RCC 7860 (cell line): ENCODE results near the gene ABHD6.
"Not testable (repeated sequence)": the region's sequence is repeated elsewhere in the genome, so short reads cannot be mapped to it uniquely, and the experiment has no call there.

Experiments
- DNase-seq: peaks from one replicate; pipeline ENCODE4 v3.0.0-alpha.2; 2015; ENCODE audit warnings: low spot score
- FAIRE-seq: peaks from 2 replicates; lab custom pipeline; 2012; peaks lifted over from hg19 to GRCh38; lab: Jason Lieb, UNC

The ABHD6 gene

DNA sequence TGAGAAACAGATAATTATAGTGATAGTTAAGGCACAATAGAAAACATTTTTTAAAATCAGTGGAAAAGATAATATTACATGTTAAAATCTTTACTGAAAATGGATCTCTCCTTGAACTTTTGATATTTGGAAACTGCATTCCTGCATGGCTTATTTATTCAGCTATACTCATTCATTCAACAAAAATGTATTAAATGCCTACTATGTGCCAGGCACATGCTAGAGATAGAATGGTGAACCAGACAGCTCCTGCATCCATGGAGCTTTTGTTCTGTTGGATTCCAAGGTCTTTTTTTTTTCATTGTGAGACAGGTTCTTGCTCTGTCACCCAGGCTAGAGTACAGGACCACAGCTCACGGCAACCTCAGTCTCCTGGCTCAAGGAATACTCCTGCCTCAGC is 99.6 kb downstream of the ABHD6 start:
- DNase-seq, result no peak
- FAIRE-seq, result no peak

DNA sequence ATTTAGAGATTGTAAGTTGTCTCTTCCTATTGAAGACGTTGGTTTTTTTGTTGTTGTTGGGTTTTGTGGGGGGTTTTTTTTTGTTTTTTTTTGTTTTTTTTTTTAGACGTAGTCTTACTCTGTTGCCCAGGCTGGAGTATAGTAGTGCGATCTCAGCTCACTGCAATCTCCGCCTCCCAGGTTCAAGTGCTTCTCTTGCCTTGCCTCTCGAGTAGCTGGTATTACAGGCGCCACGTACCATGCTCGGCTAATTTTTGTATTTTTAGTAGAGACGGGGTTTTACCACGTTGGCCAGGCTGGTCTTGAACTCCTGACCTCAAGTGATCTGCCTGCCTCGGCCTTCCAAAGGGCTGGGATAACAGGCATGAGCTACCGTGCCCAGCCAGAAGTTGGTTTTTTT is 101.6 kb downstream of the ABHD6 start:
- not testable (repeated sequence) for DNase-seq, FAIRE-seq

DNA sequence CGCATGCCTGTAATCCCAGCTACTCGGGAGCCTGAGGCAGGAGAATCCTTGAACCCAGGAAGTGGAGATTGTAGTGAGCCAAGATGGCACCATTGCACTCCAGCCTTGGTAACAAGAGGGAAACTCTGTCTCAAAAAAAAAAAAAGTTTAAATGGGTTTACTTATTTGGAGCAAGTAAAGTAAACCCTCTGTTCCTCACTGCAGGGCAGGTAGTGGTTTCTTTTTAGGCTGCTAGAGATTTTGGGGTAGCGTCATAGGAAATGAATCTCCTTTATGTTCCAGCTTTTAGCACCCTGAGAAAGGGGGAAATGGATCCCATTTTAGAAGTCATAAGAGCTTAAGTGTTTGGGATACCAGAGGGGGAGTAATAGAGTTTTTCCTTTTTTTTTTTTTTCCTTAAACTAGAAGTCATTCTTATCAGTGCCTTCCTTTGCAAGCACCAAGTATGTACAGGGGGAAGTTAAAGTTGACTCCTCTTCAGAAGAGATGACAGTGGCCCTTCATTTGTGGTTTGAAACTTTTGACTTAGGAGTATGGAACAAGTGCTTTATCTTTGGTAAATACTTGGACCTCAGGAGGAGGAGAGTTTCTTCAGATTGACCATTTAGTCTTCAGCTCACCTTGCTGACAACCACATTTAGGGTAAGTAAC is 103.1 kb downstream of the ABHD6 start:
- DNase-seq (no peak), FAIRE-seq (no peak)

DNA sequence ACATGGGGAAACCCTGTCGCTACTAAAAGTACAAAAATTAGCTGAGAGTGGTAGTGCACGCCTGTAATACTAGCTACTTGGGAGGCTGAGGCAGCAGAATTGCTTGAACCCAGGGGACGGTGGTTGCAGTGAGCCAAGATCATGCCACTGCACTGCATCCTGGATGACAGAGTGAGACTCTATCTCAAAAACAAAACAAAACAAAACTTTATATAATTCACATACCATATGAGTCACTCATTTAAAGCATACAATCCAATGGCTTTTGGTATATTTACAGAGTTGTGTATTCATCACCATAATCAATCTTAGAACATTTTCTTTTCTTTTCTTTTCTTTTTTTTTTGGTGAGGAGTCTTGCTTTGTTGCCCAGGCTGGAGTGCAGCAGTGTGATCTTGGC is 103.8 kb downstream of the ABHD6 start:
- FAIRE-seq, result no peak
- DNase-seq, result no peak

DNA sequence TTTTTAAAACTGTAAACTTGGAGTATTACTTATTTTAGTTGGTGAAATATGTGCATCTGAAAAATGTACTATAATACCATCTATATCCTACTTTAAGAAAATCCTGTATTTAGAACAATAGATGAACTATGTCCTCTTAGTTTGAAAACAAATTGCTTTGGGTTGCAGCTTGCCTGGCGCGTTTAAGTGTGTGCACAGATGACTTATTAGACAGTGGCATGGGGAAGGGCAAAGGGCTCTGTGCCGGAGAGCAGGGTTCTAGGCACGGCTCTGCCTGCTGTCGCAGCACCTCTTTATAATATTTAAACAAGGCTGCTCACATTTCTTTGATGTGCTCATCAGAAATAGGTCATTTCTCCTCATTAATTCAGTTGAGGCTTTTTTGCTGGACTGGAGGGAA is 105.1 kb downstream of the ABHD6 start:
- DNase-seq, result no peak
- FAIRE-seq, result no peak
